HG02678 (cell line): ENCODE data around the gene RMDN3.

Experiments
- ATAC-seq: cut with Tn5 transposase; IDR thresholded peaks from one replicate; pipeline ENCODE4 v1.9.1; 2021; ENCODE audit warnings: mild to moderate bottlenecking, moderate library complexity; ENCODE audit not compliant: unreplicated experiment

The RMDN3 gene

GRCh38 chr15:40694688-40695468 is 60.2 kb downstream of the RMDN3 start, which contains the start of gene RAD51:
RAD51 (plus strand) TSS chr15:40695174; CDS start chr15:40698759, 3,585 bp downstream.
- peak; percentile 85 for ATAC-seq

- ATAC-seq: no peak
Measured at GRCh38 chr15:40693904-40694687, 61.0 kb downstream of the RMDN3 start.

GRCh38 chr15:40691737-40692136 is 63.3 kb downstream of the RMDN3 start:
- no peak for ATAC-seq

- no peak for ATAC-seq
Measured at GRCh38 chr15:40688932-40689799, 65.9 kb downstream of the RMDN3 start.
